Fibroblast of skin of right biceps (primary cell): ENCODE data around the gene PCSK1N.
"Not testable (repeated sequence)": the region's sequence is repeated elsewhere in the genome, so short reads cannot be mapped to it uniquely, and the experiment has no call there.

Experiments
- DNase-seq: peaks from one replicate; pipeline ENCODE4 v3.0.0-alpha.2; 2013

PCSK1N gene

GRCh38 chrX:48819394-48819793 is 16.0 kb downstream of the PCSK1N start:
- DNase-seq, result not testable (repeated sequence)

- no peak for DNase-seq
These were observed 16.5 kb downstream of the PCSK1N start for GRCh38 chrX:48818866-48819265.

- no peak for DNase-seq
These were observed 17.3 kb downstream of the PCSK1N start for GRCh38 chrX:48818098-48818497.

GRCh38 chrX:48816014-48816810 is 19.2 kb downstream of the PCSK1N start:
- no peak for DNase-seq

GRCh38 chrX:48815266-48815665 is 20.1 kb downstream of the PCSK1N start:
- no peak for DNase-seq

- no peak for DNase-seq
These were observed 20.7 kb downstream of the PCSK1N start for GRCh38 chrX:48814722-48815121.

GRCh38 chrX:48813644-48814043 is 21.8 kb downstream of the PCSK1N start:
- DNase-seq, result no peak

GRCh38 chrX:48806081-48806480 is 29.3 kb downstream of the PCSK1N start:
- no peak for DNase-seq

GRCh38 chrX:48802905-48803200 is 32.6 kb downstream of the PCSK1N start:
- no peak for DNase-seq

GRCh38 chrX:48802089-48802904 is 33.1 kb downstream of the PCSK1N start:
- DNase-seq, result peak; percentile 81

- DNase-seq, result peak; percentile 99
These were observed 33.9 kb downstream of the PCSK1N start, which contains the start of gene HDAC6 for GRCh38 chrX:48801280-48802088. Gene HDAC6 (plus strand): TSS chrX:48802067. CDS start chrX:48802693, 626 bp downstream.

GRCh38 chrX:48800574-48801279 is 34.7 kb downstream of the PCSK1N start:
- DNase-seq, result no peak

- DNase-seq, result no peak
These were observed 37.1 kb downstream of the PCSK1N start for GRCh38 chrX:48798318-48798717.

GRCh38 chrX:48794911-48795515 is 40.4 kb downstream of the PCSK1N start:
- peak; percentile 47 for DNase-seq

- DNase-seq, result no peak
These were observed 41.0 kb downstream of the PCSK1N start for GRCh38 chrX:48794340-48794910.

- DNase-seq, result no peak
These were observed 41.5 kb downstream of the PCSK1N start for GRCh38 chrX:48793935-48794334.

- no peak for DNase-seq
These were observed 43.2 kb downstream of the PCSK1N start for GRCh38 chrX:48792219-48792618.

GRCh38 chrX:48791063-48791820 is 44.2 kb downstream of the PCSK1N start:
- DNase-seq, result no peak

GRCh38 chrX:48790477-48790876 is 44.9 kb downstream of the PCSK1N start:
- DNase-seq, result no peak

- no peak for DNase-seq
These were observed 45.8 kb downstream of the PCSK1N start for GRCh38 chrX:48789366-48790220.
